Embryonic facial prominence (tissue), 1 donor: ENCODE measurements around the gene MESP2.

Source experiments
- DNase-seq: peaks from one replicate; pipeline ENCODE4 v3.0.0-alpha.2; 2016; ENCODE audit errors: extremely low spot score

MESP2 gene

GRCh38 chr15:89755701-89756100, 20.4 kb upstream of the MESP2 start:
- DNase-seq: no peak

GRCh38 chr15:89756897-89757296, 19.2 kb upstream of the MESP2 start:
- no peak for DNase-seq

- no peak for DNase-seq
These were observed 17.8 kb upstream of the MESP2 start for GRCh38 chr15:89758283-89758682.

GRCh38 chr15:89758981-89759380, 17.2 kb upstream of the MESP2 start:
- DNase-seq: no peak

- DNase-seq: no peak
These were observed 16.3 kb upstream of the MESP2 start for GRCh38 chr15:89759835-89760234.

GRCh38 chr15:89760303-89761008, 15.7 kb upstream of the MESP2 start:
- no peak for DNase-seq

GRCh38 chr15:89761009-89761831, 14.9 kb upstream of the MESP2 start:
- no peak for DNase-seq

- no peak for DNase-seq
These were observed 14.2 kb upstream of the MESP2 start for GRCh38 chr15:89761929-89762328.

- DNase-seq: no peak
These were observed 10.4 kb upstream of the MESP2 start for GRCh38 chr15:89765694-89766093.

GRCh38 chr15:89766357-89767311, 9.5 kb upstream of the MESP2 start:
- no peak for DNase-seq

- DNase-seq: no peak
These were observed 8.7 kb upstream of the MESP2 start for GRCh38 chr15:89767411-89767915.

- no peak for DNase-seq
These were observed 8.0 kb upstream of the MESP2 start for GRCh38 chr15:89768071-89768500.

- DNase-seq: no peak
These were observed 6.8 kb upstream of the MESP2 start for GRCh38 chr15:89769366-89769765.

GRCh38 chr15:89770041-89770440, 6.1 kb upstream of the MESP2 start:
- DNase-seq: no peak

- no peak for DNase-seq
These were observed 3.1 kb upstream of the MESP2 start for GRCh38 chr15:89772932-89773583.

- DNase-seq: no peak
These were observed 1.6 kb upstream of the MESP2 start for GRCh38 chr15:89774492-89774891.

- no peak for DNase-seq
These were observed 317 bp upstream of the MESP2 start for GRCh38 chr15:89775815-89776214.

- DNase-seq: no peak
These were observed 1.1 kb downstream of the MESP2 start for GRCh38 chr15:89777073-89777751.

GRCh38 chr15:89777782-89778380, 1.7 kb downstream of the MESP2 start:
- DNase-seq: no peak

- DNase-seq: no peak
These were observed 2.7 kb downstream of the MESP2 start for GRCh38 chr15:89778861-89779260.
